K562 (cell line): ENCODE measurements around the gene EPB41L4A. TPM values are rescaled to one million over a fixed set of nuclear protein-coding genes. Genes with fewer than 3 reads are reported as not detected.

Experiments used
- ATF4 ChIP-seq: fragments of 450-650 bp; formaldehyde crosslinking; IDR thresholded peaks from 2 replicates; pipeline ENCODE4 v1.4.0; 2022; ENCODE audit warnings: mild to moderate bottlenecking, moderate library complexity
- BRCA1 ChIP-seq, 2 experiments: fragments of 450-650 bp in 1 of 2; sonication (generic) in 1 of 2; formaldehyde crosslinking in 1 of 2; IDR thresholded peaks; 2 replicates each; pipeline versions ENCODE4 v1.5.0 to v1.6.1; 2017 to 2020; ENCODE audit warnings: mild to moderate bottlenecking in 1 of 2, missing genetic modification reagents in 1 of 2
- CTCFL ChIP-seq: IDR thresholded peaks from 2 replicates; pipeline ENCODE4 v1.6.1; 2011; ENCODE audit warnings: borderline replicate concordance, low read depth, mild to moderate bottlenecking, moderate library complexity, low read length; ENCODE audit not compliant: insufficient read depth, poor library complexity, severe bottlenecking
- ETS1 ChIP-seq: conservative IDR thresholded peaks from 2 replicates; pipeline ENCODE4 v1.6.1; 2011; ENCODE audit warnings: low read depth, mild to moderate bottlenecking, low read length; ENCODE audit not compliant: control insufficient read depth
- EZH2 ChIP-seq: IDR thresholded peaks from 2 replicates; pipeline ENCODE4 v1.6.1; 2012; ENCODE audit warnings: low read depth, mild to moderate bottlenecking, inconsistent platforms, low read length, borderline replicate concordance
- FOXK2 ChIP-seq, 2 experiments: fragments of 450-650 bp; IDR thresholded peaks in 1 of 2; conservative IDR thresholded peaks in 1 of 2; 2 replicates each; pipeline ENCODE4 v1.6.1; 2016; ENCODE audit warnings: low read depth in 2 of 2, mild to moderate bottlenecking in 1 of 2
- FOXP1 ChIP-seq: sonication (generic); formaldehyde crosslinking; IDR thresholded peaks from 2 replicates; pipeline ENCODE4 v1.8.0; 2022; ENCODE audit warnings: mild to moderate bottlenecking, missing genetic modification reagents
- ILF3 ChIP-seq: fragments of 450-650 bp; IDR thresholded peaks from 2 replicates; pipeline ENCODE4 v1.6.1; 2018; ENCODE audit warnings: antibody characterized with exemption, mild to moderate bottlenecking, moderate library complexity, borderline replicate concordance
- MAX ChIP-seq: sonication (generic); formaldehyde crosslinking; IDR thresholded peaks from 2 replicates; pipeline ENCODE4 v1.9.0; 2022; ENCODE audit warnings: mild to moderate bottlenecking, missing genetic modification reagents
- MCM3 ChIP-seq: fragments of 450-650 bp; IDR thresholded peaks from 2 replicates; pipeline ENCODE4 v1.6.1; 2016
- NUFIP1 ChIP-seq: fragments of 450-650 bp; IDR thresholded peaks from 2 replicates; pipeline ENCODE4 v1.6.1; 2018; ENCODE audit not compliant: partially characterized antibody
- TBL1XR1 ChIP-seq, 2 experiments: IDR thresholded peaks; 2 replicates each; pipeline ENCODE4 v1.6.1; 2012; ENCODE audit warnings: improper control_type of control experiment in 2 of 2, low read length in 2 of 2, mild to moderate bottlenecking in 1 of 2
- U2AF2 ChIP-seq: fragments of 200-400 bp; formaldehyde crosslinking; optimal IDR thresholded peaks from 2 replicates; pipeline ENCODE3; 2017; ENCODE audit warnings: low read depth, mild to moderate bottlenecking, low read length
- XRCC4 ChIP-seq: IDR thresholded peaks from one replicate; pipeline ENCODE4 v1.6.1; 2011; ENCODE audit not compliant: insufficient read depth, insufficient read length; ENCODE audit errors: extremely low read depth
- ZBTB11 ChIP-seq, 3 experiments: fragments of 200-800 bp in 1 of 3; fragments of 250-450 bp in 1 of 3; fragments of 450-650 bp in 1 of 3; sonication (Bioruptor Pico) in 1 of 3; sonication (Bioruptor generic) in 1 of 3; formaldehyde crosslinking in 1 of 3; IDR thresholded peaks; 2 replicates each; pipeline versions ENCODE4 v1.6.1 to v1.8.0; 2016 to 2022; ENCODE audit warnings: mild to moderate bottlenecking in 2 of 3, missing genetic modification characterization in 2 of 3, missing compliant biosample characterization in 1 of 3, moderate library complexity in 1 of 3
- ZNF175 ChIP-seq: fragments of 200-800 bp; sonication (Bioruptor generic); IDR thresholded peaks from 2 replicates; pipeline ENCODE4 v1.6.1; 2016; ENCODE audit warnings: low read depth, mild to moderate bottlenecking, missing genetic modification characterization, missing compliant biosample characterization
- ZNF431 ChIP-seq: sonication (generic); formaldehyde crosslinking; IDR thresholded peaks from 2 replicates; pipeline ENCODE4 v1.8.0; 2022; ENCODE audit warnings: mild to moderate bottlenecking, missing genetic modification reagents
- polyA plus RNA-seq, 8 experiments: library from polyadenylated mRNA; depleted of rRNA in 4 of 8; stranded (reverse) in 5 of 8; unstranded in 3 of 8; fragments of >200 nt; fragmentation: Nextera tagmentation in 2 of 8; fragmentation: Illumina TruSeq in 1 of 8; extraction: Ambion mirVana in 2 of 8; extraction: Trizol in 1 of 8; gene quantifications; 2 replicates each; pipeline versions ENCODE4 v1.2.1 to v1.2.3, GENCODE V29; 2011 to 2014; ENCODE audit warnings: inconsistent platforms in 1 of 8, missing spikeins in 1 of 8
- total RNA-seq, 7 experiments: library from RNA; depleted of rRNA in 6 of 7; stranded (reverse); fragments of >200 nt in 6 of 7; fragmentation: Illumina TruSeq in 2 of 7; extraction: Trizol in 2 of 7; gene quantifications; 2 replicates each; pipeline versions ENCODE4 v1.2.1 to v1.2.3, GENCODE V29; 2011 to 2021; ENCODE audit warnings: low replicate concordance in 1 of 7

Gene EPB41L4A
- total and polyA plus RNA-seq, 9 of the 15 experiments (the other 6 are each of a cell fraction or from before 2014, with no cell fraction given) = 0.04 to 0.35 (median 0.12) TPM; not detected in 3

- TF ChIP-seq ILF3 (no peak), FOXP1 (CRISPR knock-in tag) (peak; percentile 80; the same call in 1 of the 2 replicates), MCM3 (no peak), XRCC4 (no peak), TBL1XR1 (IDR thresholded peaks at IDR 0.05; ENCODE audit: low read length in 2 of 2) (peak; percentile 78 to 89), NUFIP1 (peak; percentile 95), ETS1 (peak; percentile 70), U2AF2 (no peak), ZNF431 (CRISPR knock-in tag) (no peak), ATF4 (CRISPR knock-in tag) (0 out of 2 replicates have a peak, but pooled peaks have one; percentile 37), FOXK2 (conservative IDR thresholded peaks at IDR 0.05 in 1 of 2, IDR thresholded peaks at IDR 0.05 in 1 of 2; ENCODE audit: low read depth in 2 of 2) (peak; percentile 81 to 100), EZH2 (no peak), MAX (CRISPR knock-in tag) (peak; percentile 81; the same call in 1 of the 2 replicates), CTCFL (peak; percentile 90), ZBTB11 (CRISPR knock-in tag; IDR thresholded peaks at IDR 0.05) (peak in 1 of 3 experiments; percentile 30; a peak in 1 of 6 replicates), BRCA1 (IDR thresholded peaks at IDR 0.05) (no peak), BRCA1 (CRISPR knock-in tag; IDR thresholded peaks at IDR 0.05) (no peak), ZNF175 (no peak)
Measured at GRCh38 chr5:112160652-112161391, 258.3 kb downstream of the EPB41L4A start (continued).
